ENCODE measurements around the gene ERG.

- TF ChIP-seq, protein P1, sequence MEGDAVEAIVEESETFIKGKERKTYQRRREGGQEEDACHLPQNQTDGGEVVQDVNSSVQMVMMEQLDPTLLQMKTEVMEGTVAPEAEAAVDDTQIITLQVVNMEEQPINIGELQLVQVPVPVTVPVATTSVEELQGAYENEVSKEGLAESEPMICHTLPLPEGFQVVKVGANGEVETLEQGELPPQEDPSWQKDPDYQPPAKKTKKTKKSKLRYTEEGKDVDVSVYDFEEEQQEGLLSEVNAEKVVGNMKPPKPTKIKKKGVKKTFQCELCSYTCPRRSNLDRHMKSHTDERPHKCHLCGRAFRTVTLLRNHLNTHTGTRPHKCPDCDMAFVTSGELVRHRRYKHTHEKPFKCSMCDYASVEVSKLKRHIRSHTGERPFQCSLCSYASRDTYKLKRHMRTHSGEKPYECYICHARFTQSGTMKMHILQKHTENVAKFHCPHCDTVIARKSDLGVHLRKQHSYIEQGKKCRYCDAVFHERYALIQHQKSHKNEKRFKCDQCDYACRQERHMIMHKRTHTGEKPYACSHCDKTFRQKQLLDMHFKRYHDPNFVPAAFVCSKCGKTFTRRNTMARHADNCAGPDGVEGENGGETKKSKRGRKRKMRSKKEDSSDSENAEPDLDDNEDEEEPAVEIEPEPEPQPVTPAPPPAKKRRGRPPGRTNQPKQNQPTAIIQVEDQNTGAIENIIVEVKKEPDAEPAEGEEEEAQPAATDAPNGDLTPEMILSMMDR (conservative IDR thresholded peaks at IDR 0.05; ENCODE audit: low read depth, low read length) = no peak
- TF ChIP-seq EZH2 (IDR thresholded peaks at IDR 0.05; ENCODE audit: low read length, unreplicated experiment) (no peak), EZH2phosphoT487 (IDR thresholded peaks at IDR 0.05; ENCODE audit: borderline replicate concordance, low read length) (no peak)
These were observed 9.2 kb upstream of the ERG start for GRCh38 chr21:38507374-38507942.
